GM21737 (cell line): ENCODE measurements around the gene CDRT4.

Experiments used
- ATAC-seq: cut with Tn5 transposase; IDR thresholded peaks from one replicate; pipeline ENCODE4 v1.9.1; 2021; ENCODE audit warnings: mild to moderate bottlenecking, moderate library complexity; ENCODE audit not compliant: unreplicated experiment

Gene CDRT4

GRCh38 chr17:15492791-15493692 is 25.6 kb upstream of the CDRT4 start:
- ATAC-seq: no peak

GRCh38 chr17:15492186-15492585 is 24.8 kb upstream of the CDRT4 start:
- ATAC-seq: no peak

GRCh38 chr17:15490634-15491261 is 23.3 kb upstream of the CDRT4 start:
- ATAC-seq: no peak

GRCh38 chr17:15488557-15488956 is 21.1 kb upstream of the CDRT4 start:
- no peak for ATAC-seq

- no peak for ATAC-seq
Measured at GRCh38 chr17:15485045-15485444, 17.6 kb upstream of the CDRT4 start.

- no peak for ATAC-seq
Measured at GRCh38 chr17:15483431-15483830, 16.0 kb upstream of the CDRT4 start.

- no peak for ATAC-seq
Measured at GRCh38 chr17:15482476-15482875, 15.1 kb upstream of the CDRT4 start.

GRCh38 chr17:15481481-15481880 is 14.1 kb upstream of the CDRT4 start:
- no peak for ATAC-seq

GRCh38 chr17:15480204-15480603 is 12.8 kb upstream of the CDRT4 start:
- no peak for ATAC-seq

GRCh38 chr17:15479703-15480102 is 12.3 kb upstream of the CDRT4 start:
- no peak for ATAC-seq

GRCh38 chr17:15478845-15479244 is 11.4 kb upstream of the CDRT4 start:
- no peak for ATAC-seq

GRCh38 chr17:15475631-15476354 is 8.4 kb upstream of the CDRT4 start:
- no peak for ATAC-seq

GRCh38 chr17:15472891-15473290 is 5.5 kb upstream of the CDRT4 start:
- no peak for ATAC-seq

GRCh38 chr17:15470536-15470935 is 3.1 kb upstream of the CDRT4 start:
- ATAC-seq: no peak

GRCh38 chr17:15469260-15469659 is 1.8 kb upstream of the CDRT4 start:
- ATAC-seq: no peak

GRCh38 chr17:15468126-15468525 is 705 bp upstream of the CDRT4 start:
- ATAC-seq: no peak

GRCh38 chr17:15466131-15466530 is 1.3 kb downstream of the CDRT4 start:
- ATAC-seq: no peak

- no peak for ATAC-seq
Measured at GRCh38 chr17:15465045-15465701, 2.2 kb downstream of the CDRT4 start.

GRCh38 chr17:15464231-15464985 is 3.0 kb downstream of the CDRT4 start:
- ATAC-seq: no peak

GRCh38 chr17:15462976-15463772 is 4.2 kb downstream of the CDRT4 start:
- ATAC-seq: no peak
